Right renal cortex interstitium (tissue), 3 donors: ENCODE results near the gene FLNB. TPM values are rescaled to one million over a fixed set of nuclear protein-coding genes. Genes with fewer than 3 reads are reported as not detected.
"Not testable (repeated sequence)": the region's sequence is repeated elsewhere in the genome, so short reads cannot be mapped to it uniquely, and the experiment has no call there.

ENCODE experiments used
- DNase-seq, 3 donors: peaks; one replicate each; pipeline ENCODE4 v3.0.0-alpha.2; 2013; ENCODE audit warnings: low read depth in 3 of 3, low spot score in 2 of 3
- polyA plus RNA-seq, 3 donors: library from polyadenylated mRNA; unstranded; fragments of 120-200 nt; gene quantifications; one replicate each; pipeline ENCODE4 v1.2.1, GENCODE V29; 2013; ENCODE audit not compliant: insufficient read length in 3 of 3

The FLNB gene
- polyA plus RNA-seq, 3 donors = 164 to 165 (median 165) TPM

DNA sequence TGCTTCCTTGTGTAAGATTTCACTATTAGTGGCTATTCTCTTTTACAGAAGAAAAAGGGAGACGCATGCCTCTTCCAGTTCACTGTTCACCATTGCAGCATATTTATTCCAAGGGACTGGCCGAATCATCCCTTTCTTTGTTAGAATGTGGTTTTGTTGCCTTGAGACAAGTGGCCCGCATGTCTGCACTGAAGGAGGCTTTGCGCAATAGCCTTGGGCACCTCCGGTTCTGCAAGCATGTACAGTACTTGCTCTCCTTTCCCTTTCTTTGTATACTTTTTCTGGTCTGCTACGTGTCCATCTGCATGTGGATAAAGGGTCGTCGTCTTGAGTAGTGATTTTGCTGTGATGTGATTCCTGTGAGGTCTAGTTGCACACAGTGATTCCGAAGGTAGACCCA, 43.0 kb downstream of the FLNB start:
- no peak for DNase-seq

DNA sequence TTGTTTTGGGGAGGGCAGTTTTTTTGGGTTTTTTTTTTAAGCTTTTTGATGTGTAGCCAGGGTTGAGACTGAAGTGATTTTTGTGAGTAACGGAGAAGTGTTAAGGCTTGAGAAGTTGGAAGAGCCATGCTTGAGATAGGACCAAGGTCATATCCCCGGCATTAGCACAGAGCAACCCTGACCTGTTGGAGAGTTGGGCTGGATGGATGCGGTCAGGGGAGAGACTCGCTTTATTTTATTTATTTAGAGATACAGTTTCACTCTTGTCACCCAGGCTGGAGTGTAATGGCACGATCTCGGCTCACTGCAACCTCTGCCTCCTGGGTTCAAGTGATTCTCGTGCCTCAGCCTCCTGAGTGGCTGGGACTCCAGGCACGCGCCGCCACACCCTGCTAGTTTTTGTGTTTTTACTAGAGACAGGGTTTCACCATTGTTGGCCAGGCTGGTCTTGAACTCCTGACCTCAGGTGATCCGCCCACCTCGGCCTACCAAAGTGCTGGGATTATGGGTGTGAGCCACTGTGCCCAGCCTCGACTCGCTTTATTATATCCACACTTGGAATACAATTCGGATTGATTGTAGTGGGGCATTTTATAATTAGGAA, 43.5 kb downstream of the FLNB start:
- not testable (repeated sequence) for DNase-seq

- no peak for DNase-seq
Observed at GRCh38 chr3:58052373-58053273, 44.4 kb downstream of the FLNB start.

DNA sequence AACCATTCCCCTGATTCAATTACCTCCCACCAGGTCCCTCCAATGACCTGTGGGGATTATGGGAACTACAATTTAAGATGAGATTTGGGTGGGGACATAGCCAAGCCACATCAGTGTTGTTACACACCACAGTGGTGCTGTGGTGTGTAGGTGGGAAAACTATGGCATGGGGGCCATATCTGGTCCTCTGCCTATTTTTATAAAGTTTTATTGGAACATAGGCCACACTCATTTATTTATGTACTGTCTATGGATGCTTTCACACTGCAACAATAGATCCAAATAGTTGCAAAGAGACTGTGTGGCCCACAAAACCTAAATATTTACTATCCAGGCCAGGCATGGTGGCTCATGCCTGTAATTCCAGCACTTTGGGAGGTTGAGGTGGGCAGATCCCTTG, 46.4 kb downstream of the FLNB start:
- DNase-seq = no peak

GRCh38 chr3:58055314-58055713, 47.1 kb downstream of the FLNB start:
- DNase-seq = no peak

DNA sequence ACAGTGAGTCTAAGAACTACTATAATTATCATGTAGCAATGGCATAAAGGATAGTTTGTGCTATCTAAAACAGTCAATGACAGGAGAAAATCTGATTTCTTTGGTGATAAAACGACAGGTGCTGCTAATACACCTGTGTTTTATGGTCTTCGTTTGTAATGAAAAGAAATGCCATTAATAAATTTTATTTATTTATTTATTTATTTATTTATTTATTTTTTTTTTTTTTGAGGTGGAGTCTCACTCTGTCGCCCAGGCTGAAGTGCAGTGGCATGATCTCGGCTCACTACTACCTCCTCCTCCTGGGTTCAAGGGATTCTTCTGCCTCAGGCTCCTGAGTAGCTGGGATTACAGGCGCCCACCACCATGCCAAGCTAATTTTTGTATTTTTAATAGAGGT, 47.7 kb downstream of the FLNB start:
- not testable (repeated sequence) for DNase-seq

DNA sequence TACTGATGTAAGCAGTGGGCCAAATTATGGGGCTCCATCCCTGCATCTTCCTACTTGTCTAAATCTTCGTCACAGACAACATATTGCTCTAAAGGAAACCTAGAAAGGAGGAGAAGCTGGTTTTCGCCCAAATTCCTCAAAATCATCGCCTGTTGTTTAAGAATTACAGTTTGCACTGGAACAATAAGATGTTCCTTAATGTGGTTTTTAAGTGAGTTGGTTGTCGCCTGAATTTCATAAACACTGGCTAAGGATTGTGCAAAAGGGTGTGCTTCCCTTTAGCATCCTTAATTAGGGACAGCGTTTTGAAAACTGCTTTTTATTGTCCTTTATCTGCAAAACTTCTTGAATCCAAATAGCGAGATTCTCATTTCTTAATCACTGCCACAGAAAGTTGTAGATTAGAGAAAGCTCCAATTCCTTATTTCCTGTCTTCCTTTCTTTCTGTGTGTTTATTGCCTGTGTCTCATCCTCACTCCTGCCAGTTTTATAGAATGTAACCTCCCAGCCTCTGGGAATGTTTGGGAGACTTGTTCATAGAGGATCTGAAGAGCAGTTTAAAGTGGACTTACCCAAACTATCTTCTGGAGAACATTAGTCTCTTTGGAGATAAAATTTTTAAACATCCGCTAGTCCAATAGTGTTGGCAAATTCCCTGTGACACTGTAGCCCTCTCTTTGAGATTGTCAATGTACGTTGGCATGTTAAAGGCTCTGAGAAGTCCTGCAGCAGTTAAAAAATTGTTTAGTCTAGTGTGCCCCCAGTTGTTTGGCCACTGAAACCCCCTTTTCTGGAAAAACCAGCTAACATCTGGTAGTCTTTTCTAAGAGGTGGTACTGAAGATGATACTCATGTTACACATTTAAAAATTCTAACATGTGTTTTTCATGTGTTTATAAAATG, 50.4 kb downstream of the FLNB start:
- DNase-seq = no peak

GRCh38 chr3:58059349-58060321, 51.4 kb downstream of the FLNB start:
- DNase-seq = peak; percentile 82 to 85 (median 83)

DNA sequence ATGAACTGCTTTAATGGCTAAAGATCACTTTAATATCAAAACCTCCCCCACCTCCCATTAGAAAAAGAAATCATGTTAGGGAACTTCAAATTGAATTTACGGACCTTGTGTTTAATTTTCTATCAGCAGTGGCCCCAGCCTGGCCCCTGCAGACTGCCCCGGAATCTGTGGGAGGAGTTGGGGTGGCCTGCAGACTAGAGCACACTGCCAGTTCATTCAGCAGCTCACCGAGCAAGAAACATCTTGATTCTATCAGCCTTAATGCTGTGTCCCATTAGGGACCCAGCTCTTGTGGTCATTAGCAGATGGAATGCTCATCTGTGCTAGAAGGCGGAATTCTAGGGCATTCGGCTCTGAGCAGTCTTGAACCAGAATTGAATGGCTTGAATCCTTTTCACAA, 54.2 kb downstream of the FLNB start:
- no peak for DNase-seq

DNA sequence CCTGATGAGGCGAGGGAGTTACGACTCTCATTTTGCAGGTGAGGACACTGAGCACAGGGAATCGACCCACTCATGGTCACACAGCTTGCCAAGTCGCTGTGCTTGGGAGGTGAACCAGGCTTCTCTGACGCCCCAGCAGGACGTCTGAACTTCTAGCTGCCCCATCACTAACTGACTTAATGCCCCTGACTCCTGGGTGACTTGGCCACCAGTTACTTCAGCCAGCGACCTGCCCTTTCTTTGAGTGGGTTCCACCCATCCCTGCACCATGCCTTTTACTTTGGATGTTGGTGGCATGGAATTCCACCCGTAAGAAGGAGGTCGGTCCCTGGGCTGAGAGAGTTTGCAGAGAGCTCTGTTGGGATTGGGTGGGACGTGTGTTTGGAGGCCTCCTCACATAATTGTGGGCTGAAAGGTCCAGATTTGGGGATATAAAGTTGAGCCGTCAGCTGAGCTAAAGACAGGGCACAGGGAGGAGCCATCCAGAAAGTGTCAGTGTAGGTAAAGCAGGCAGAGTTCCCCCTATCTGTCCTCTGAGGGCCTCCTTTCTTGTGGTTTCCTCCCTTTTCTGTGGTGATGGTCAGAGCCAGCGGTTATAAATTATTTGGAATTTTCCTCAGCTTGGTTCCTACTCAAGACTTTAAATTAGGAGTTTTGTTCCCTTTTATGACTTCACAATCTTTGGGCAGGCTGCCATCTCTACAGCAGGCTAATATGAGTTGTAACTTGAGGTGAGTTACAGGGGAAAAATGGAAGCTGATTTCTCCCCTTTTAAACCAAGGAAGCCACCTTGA, 55.0 kb downstream of the FLNB start:
- no peak for DNase-seq

- no peak for DNase-seq
Observed at GRCh38 chr3:58064923-58065638, 56.9 kb downstream of the FLNB start.

GRCh38 chr3:58065700-58066167, 57.5 kb downstream of the FLNB start:
- no peak for DNase-seq

DNA sequence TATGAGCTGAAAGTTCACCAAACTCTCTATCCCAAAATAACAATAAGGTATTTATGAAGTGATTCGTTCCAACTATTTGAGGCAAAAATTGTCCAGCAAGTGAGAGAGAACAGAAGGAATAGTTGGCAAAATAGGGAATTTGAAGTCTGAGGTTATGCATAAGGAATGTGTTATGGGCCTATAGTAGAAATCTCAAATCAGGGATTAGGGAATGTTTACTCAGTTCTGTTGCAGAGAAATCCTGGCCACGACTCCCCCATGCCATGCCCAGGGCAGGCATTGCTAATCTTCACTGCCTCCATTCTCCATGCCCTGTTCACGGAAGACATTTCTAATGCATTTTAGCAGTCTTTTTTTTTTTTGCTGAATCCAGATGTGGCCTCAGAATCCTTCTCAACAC, 58.6 kb downstream of the FLNB start:
- DNase-seq = no peak

DNA sequence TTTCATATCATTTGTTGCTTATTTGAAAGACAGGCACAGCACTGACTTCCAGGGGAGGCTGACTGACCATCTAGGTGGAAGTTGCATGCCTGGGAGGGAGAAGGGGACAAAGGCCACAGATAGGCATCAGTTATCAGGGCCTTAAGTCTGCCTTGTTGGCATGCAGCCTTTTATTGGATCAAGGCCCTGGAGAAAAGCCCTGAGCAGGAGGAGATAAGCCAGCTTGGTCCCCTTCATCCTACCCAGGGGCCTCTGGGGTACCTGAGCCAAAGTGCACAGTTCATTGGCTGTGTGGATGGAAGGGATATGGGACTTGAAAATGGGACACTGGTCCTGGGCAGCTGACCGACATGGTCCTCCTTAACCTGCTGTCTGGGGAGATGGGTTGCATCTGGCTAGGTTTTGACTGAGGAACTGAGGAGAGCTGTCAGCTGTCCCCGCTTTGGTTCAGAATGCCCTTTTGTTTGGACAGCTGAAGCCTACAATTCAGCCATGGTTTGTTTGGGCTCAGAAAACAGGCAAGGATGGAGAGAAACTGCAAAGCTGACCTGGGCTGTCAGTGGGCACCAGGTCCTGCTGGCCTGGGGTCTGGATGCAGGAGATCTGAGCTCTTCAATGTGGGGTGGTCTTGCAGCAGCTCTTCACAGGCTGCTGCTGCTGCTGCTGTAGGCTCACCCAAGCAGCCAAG, 60.0 kb downstream of the FLNB start:
- no peak for DNase-seq

GRCh38 chr3:58071480-58071971, 63.3 kb downstream of the FLNB start:
- no peak for DNase-seq

- DNase-seq = no peak
Observed at GRCh38 chr3:58072052-58072762, 64.0 kb downstream of the FLNB start.

- no peak for DNase-seq
Observed at GRCh38 chr3:58072763-58073130, 64.5 kb downstream of the FLNB start.
